Activated naive CD8-positive, alpha-beta T cell (primary cell): ENCODE measurements around the gene CHST13.
"Not testable (repeated sequence)": the region's sequence is repeated elsewhere in the genome, so short reads cannot be mapped to it uniquely, and the experiment has no call there.

Source experiments
- H3K27ac Mint-ChIP-seq: one replicate; pipeline ENCODE4 v1.8.0; 2021; ENCODE audit warnings: mixed read lengths
- H3K27me3 Mint-ChIP-seq: one replicate; pipeline ENCODE4 v1.8.0; 2021; ENCODE audit warnings: mixed read lengths
- H3K36me3 Mint-ChIP-seq: one replicate; pipeline ENCODE4 v1.8.0; 2021; ENCODE audit warnings: mixed read lengths
- H3K4me1 Mint-ChIP-seq: one replicate; pipeline ENCODE4 v1.8.0; 2021; ENCODE audit warnings: low read depth, mixed read lengths
- H3K4me3 Mint-ChIP-seq: one replicate; pipeline ENCODE4 v1.8.0; 2021; ENCODE audit warnings: mild to moderate bottlenecking, mixed read lengths
- H3K9me3 Mint-ChIP-seq: one replicate; pipeline ENCODE4 v1.8.0; 2021; ENCODE audit warnings: low read depth, mixed read lengths

CHST13 gene

GRCh38 chr3:126578702-126579101, 54.7 kb downstream of the CHST13 start:
- Mint-ChIP-seq H3K9me3 (no peaks in the 10 kb centered on the region), H3K27ac (no peak overlapping the region), H3K4me3 (no peak overlapping the region), H3K27me3 (no peaks in the 10 kb centered on the region), H3K36me3 (no peaks in the 10 kb centered on the region), H3K4me1 (no peaks in the 10 kb centered on the region)

GRCh38 chr3:126580746-126581145, 56.8 kb downstream of the CHST13 start:
- no peak overlapping the region for H3K27ac Mint-ChIP-seq
- H3K4me3 Mint-ChIP-seq: no peak overlapping the region
- H3K36me3 Mint-ChIP-seq: no peaks in the 10 kb centered on the region
- no peaks in the 10 kb centered on the region for H3K9me3 Mint-ChIP-seq
- H3K27me3 Mint-ChIP-seq: no peaks in the 10 kb centered on the region
- no peaks in the 10 kb centered on the region for H3K4me1 Mint-ChIP-seq

GRCh38 chr3:126581569-126581968, 57.6 kb downstream of the CHST13 start:
- Mint-ChIP-seq H3K27me3 (no peaks in the 10 kb centered on the region), H3K27ac (no peak overlapping the region), H3K36me3 (no peaks in the 10 kb centered on the region), H3K9me3 (no peaks in the 10 kb centered on the region), H3K4me3 (no peak overlapping the region), H3K4me1 (no peaks in the 10 kb centered on the region)

- Mint-ChIP-seq H3K27ac (no peak overlapping the region), H3K4me1 (no peaks in the 10 kb centered on the region), H3K36me3 (no peaks in the 10 kb centered on the region), H3K27me3 (no peaks in the 10 kb centered on the region), H3K4me3 (no peak overlapping the region), H3K9me3 (no peaks in the 10 kb centered on the region)
Measured at GRCh38 chr3:126582311-126582710, 58.4 kb downstream of the CHST13 start.

GRCh38 chr3:126591515-126591914, 67.6 kb downstream of the CHST13 start:
- not testable (repeated sequence) for H3K27me3 Mint-ChIP-seq, H3K4me1 Mint-ChIP-seq, H3K27ac Mint-ChIP-seq, H3K4me3 Mint-ChIP-seq
- peaks cover 13% of the 10 kb centered on the region for H3K36me3 Mint-ChIP-seq
- H3K9me3 Mint-ChIP-seq: peaks cover 14% of the 10 kb centered on the region
